ENCODE data around the gene RXRA. TPM values are rescaled to one million over a fixed set of nuclear protein-coding genes. Genes with fewer than 3 reads are reported as not detected.
A peak's percentile ranks its signal among the peaks of the same experiment; 100 is the strongest.

RXRA gene
- total RNA-seq, 2 donors from 2014 or later, result 34.5 to 50.8 TPM

- no peak for DNase-seq (ENCODE audit: low spot score)
- peaks cover 0 to 44% of the 10 kb centered on the region in 2 donors for H3K4me1 ChIP-seq
- H3K9me3 ChIP-seq, result no peaks in the 10 kb centered on the region
- peak overlapping the region in 1 of 2 donors; percentile 18 for H3K27ac ChIP-seq
- no peaks in the 10 kb centered on the region for H3K27me3 ChIP-seq
- TF ChIP-seq CTCF (IDR thresholded peaks at IDR 0.05), result no peak
- peaks cover 40% of the 10 kb centered on the region for H3K36me3 ChIP-seq
- no peak overlapping the region for H3K4me3 ChIP-seq
Measured at GRCh38 chr9:134420974-134421432, 94.7 kb downstream of the RXRA start.

DNA sequence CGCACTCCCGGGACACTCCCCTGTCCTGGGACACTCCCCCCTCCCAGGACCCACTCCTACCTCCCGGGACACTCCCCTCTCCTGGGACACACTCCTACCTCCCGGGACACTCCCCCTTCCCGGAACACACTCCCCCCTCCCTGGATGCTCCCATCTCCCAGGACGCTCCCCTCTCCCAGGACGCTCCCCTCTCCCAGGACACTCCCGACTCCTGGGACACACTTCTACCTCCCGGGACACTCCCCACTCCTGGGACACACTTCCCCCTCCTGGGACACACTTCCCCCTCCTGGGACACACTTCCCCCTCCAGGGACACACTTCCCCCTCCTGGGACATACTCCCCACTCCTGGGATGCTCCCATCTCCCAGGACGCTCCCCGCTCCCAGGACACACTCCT is 95.6 kb downstream of the RXRA start:
- H3K4me3 ChIP-seq, result no peak overlapping the region
- peaks cover 0 to 40% of the 10 kb centered on the region in 2 donors for H3K4me1 ChIP-seq
- no peak for DNase-seq (ENCODE audit: low spot score)
- no peaks in the 10 kb centered on the region for H3K9me3 ChIP-seq
- H3K27ac ChIP-seq, result peak overlapping the region in 1 of 2 donors; percentile 26
- no peaks in the 10 kb centered on the region for H3K27me3 ChIP-seq
- peaks cover 39% of the 10 kb centered on the region for H3K36me3 ChIP-seq
- TF ChIP-seq CTCF (IDR thresholded peaks at IDR 0.05), result no peak

DNA sequence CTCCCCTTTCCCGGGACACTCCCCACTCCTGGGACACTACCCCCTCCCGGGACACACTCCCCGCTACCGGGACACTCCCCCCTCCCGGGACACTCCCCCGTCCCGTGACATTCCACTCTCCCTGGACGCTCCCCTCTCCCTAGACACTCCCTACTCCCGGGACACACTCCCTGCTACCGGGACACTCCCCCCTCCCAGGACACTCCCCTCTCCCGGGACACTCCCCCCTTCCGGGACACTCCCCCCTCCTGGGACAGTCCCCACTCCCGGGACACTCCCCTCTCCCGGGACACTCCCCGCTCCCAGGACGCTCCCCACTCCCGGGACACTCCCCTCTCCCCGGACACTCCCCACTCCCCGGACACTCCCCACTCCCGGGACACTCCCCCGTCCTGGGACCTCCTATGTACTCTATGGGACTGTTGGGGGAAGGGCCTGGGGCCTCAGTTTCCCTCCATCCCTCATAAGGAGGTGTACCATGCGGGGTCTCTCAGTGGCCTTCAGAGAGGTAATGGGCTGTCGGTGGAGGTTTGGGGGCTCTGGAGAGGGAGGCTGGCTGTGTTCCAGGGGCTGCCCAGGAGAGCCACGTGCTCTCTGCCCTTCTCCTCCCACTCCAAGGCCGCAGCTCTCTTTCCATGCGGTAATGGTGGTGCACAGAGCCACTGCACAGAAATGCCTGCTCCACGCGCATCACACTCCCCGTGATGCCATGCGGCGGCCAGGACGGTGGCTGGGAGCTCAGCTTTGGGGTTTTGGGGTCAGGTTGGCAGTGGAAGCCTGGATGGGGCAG is 96.2 kb downstream of the RXRA start:
- H3K4me3 ChIP-seq, result no peak overlapping the region
- H3K9me3 ChIP-seq, result no peaks in the 10 kb centered on the region
- DNase-seq (ENCODE audit: low spot score), result no peak
- no peaks in the 10 kb centered on the region for H3K27me3 ChIP-seq
- no peak for TF ChIP-seq CTCF (IDR thresholded peaks at IDR 0.05)
- peaks cover 0 to 40% of the 10 kb centered on the region in 2 donors for H3K4me1 ChIP-seq
- H3K36me3 ChIP-seq, result peaks cover 33% of the 10 kb centered on the region
- peak overlapping the region in 1 of 2 donors; percentile 26 for H3K27ac ChIP-seq

DNA sequence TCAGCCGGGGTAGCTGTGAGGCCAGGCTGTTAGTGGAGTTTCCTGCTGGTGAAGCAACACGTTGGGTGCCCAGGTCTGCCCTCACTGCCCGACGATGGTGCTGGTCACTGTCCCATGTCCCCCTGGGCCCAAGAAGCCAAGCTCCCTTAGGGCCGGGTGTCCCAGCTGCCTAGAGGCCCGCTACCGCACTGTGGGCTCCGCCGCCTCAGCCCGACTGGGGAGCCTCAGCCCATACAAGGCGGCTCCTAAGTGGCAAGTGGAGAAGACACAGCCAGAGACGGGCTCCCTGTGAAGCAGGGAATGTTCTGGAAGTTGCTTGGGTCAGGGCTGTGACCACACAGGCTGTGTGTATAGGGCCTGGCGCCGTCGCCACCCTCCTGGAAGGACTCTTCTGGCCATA is 96.9 kb downstream of the RXRA start:
- no peak for TF ChIP-seq CTCF (IDR thresholded peaks at IDR 0.05)
- Histone ChIP-seq H3K27ac (peak overlapping the region in 1 of 2 donors; percentile 26), H3K4me3 (no peak overlapping the region), H3K36me3 (peaks cover 26% of the 10 kb centered on the region), H3K9me3 (no peaks in the 10 kb centered on the region), H3K27me3 (no peaks in the 10 kb centered on the region), H3K4me1 (peaks cover 0 to 37% of the 10 kb centered on the region in 2 donors)
- no peak for DNase-seq (ENCODE audit: low spot score)

- no peak for TF ChIP-seq CTCF (IDR thresholded peaks at IDR 0.05)
- Histone ChIP-seq H3K4me1 (peaks cover 0 to 32% of the 10 kb centered on the region in 2 donors), H3K36me3 (peaks cover 23% of the 10 kb centered on the region), H3K4me3 (no peak overlapping the region), H3K9me3 (no peaks in the 10 kb centered on the region), H3K27me3 (no peaks in the 10 kb centered on the region), H3K27ac (no peak overlapping the region)
- no peak for DNase-seq (ENCODE audit: low spot score)
Measured at GRCh38 chr9:134423749-134424148, 97.5 kb downstream of the RXRA start.

Data from right atrium auricular region (tissue), 2 donors.